Transverse colon (tissue), 3 donors: Measurements from ENCODE around the gene PCCB.

Source experiments
- CTCF ChIP-seq, 5 experiments: fragments of 200-600 bp in 3 of 5; fragments of 450-650 bp in 2 of 5; sonication (generic) in 3 of 5; IDR thresholded peaks; 1 replicate in 2 of 5; 2 replicates in 3 of 5; pipeline ENCODE4 v1.5.1; 2016 to 2017; ENCODE audit warnings: antibody characterized with exemption in 5 of 5, inconsistent platforms in 3 of 5, mild to moderate bottlenecking in 2 of 5, moderate library complexity in 1 of 5
- EP300 ChIP-seq: sonication (generic); formaldehyde crosslinking; IDR thresholded peaks from one replicate; pipeline ENCODE4 v1.6.1; 2017; ENCODE audit warnings: antibody characterized with exemption, low read depth

- no peak for TF ChIP-seq EP300
- TF ChIP-seq CTCF (IDR thresholded peaks at IDR 0.05), result no peak
These were observed 44.0 kb downstream of the PCCB start for GRCh38 chr3:136294176-136294575.
